GM21737 (cell line): Measurements from ENCODE around the gene CCDC3.
"Not testable (repeated sequence)": the region's sequence is repeated elsewhere in the genome, so short reads cannot be mapped to it uniquely, and the experiment has no call there.

Source experiments
- ATAC-seq: cut with Tn5 transposase; IDR thresholded peaks from one replicate; pipeline ENCODE4 v1.9.1; 2021; ENCODE audit warnings: mild to moderate bottlenecking, moderate library complexity; ENCODE audit not compliant: unreplicated experiment

The CCDC3 gene

DNA sequence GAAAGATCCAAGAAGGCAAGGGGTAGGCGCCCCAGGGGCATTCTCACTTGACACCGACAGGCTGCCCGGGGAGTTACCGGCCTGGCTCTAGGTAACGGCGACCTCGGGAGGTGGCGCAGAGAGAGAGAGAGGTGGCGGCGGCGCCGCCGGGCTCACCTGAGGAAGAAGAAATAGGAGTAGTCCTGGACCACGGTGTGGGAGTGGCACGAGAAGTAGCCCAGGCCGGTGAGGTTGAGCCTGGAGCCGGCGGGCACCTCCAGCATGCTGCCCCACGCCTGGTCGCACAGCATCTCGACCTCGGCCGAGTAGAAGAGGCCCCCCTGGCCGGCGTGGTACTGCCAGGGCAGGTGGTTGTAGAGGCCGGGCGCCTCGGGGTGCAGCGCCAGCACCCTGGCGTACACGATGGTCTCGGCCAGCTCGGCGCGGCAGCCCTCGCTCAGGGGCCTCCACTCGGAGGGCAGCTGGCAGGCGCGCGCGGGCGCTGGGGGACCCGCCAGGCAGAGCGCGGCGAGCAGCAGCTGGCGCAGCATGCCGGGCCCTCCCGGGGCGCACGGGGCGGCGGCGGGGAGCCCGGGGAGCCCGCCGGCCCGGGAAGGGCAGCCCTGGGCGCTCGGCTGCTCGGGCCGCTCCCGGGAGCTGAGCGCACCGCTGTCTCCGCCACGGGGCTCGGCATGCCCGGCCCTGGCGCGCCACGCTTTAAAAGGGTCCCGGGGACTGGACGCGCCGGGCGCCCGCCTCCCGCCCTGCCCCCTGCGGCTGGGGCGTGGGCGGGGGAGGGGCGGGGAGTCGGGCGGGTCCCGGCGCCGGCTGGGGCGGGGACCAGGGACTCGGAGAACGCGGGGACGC is at the start of gene CCDC3:
Gene CCDC3 (minus strand): TSS at position 673 of the 846 bp plus-strand sequence. CDS start 143 bp downstream, at position 530.
- ATAC-seq, result no peak

DNA sequence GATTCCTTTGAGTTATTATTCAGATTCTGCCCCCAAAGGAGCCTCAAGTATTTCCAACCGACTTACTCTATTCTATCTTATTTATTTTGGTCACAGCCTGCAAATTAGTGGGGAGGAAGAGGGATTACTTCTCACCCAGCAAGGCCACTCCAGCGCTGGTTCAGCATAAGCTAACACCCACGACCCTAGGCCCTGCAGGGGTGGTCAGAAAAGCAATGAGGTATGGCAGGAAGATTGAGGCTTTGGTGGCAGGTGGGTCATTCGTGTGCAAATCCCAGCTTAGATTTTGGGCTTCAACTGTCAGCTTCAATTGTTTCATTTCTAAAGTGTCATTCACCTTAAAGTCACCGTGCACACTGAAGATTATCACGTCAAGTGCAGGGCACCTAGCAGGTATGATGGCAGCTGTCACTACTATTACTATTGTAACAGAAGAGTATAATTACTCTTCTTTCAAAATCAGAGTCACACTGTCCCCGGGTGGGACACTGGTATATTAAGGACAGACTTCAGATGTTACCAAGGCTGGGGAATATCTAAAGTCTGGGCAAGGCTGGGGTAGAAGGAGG is 49.7 kb upstream of the CCDC3 start:
- ATAC-seq, result no peak

DNA sequence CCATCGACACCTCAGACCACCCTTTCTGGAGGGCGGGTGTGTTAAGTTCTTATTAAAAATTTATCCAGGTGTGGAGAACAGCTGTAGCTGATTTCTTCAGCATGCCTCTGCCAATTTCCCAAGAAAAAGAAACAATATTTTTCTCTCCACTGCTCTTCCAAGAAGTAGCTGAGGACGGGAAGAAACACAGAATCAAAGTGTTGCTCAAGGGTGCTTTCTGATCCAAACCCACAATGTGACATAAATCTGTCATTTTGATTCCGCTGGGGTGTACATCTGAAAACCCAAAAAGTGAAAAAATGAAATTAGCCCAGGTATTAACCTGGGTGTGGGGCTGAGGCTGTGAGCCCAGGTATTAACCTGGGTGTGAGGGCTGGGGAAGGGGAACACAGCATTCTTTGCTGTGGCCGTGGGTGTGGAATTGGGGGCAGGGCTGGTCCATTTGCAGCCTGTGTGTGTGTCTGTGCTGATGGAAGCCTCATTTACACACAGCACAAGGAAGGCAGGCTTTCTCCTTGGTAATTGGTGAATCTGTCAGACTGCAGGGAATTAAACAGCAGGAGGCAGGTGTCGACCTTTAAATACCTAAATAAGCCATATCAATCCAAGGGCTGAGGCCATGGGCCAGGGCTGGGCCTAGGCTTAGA is 48.4 kb upstream of the CCDC3 start:
- ATAC-seq, result no peak

DNA sequence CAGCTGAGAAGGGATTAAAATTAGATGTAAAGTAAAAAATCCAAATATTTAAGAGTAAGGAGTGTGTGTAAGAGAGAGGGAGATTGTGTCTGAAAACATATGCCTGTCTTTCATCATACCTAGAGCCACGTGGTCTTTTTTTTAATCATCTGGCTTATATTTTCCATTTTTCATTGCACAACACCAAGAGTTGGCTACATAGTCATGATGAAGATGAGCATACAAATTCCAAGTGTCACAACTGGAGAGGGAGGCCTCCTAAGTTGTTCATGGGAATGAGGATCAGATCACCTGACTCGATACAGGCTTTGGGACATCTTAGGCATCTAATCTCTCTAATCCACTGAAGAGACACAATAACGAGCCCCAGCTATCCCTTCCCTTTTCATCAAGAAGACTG is 47.2 kb upstream of the CCDC3 start:
- no peak for ATAC-seq

DNA sequence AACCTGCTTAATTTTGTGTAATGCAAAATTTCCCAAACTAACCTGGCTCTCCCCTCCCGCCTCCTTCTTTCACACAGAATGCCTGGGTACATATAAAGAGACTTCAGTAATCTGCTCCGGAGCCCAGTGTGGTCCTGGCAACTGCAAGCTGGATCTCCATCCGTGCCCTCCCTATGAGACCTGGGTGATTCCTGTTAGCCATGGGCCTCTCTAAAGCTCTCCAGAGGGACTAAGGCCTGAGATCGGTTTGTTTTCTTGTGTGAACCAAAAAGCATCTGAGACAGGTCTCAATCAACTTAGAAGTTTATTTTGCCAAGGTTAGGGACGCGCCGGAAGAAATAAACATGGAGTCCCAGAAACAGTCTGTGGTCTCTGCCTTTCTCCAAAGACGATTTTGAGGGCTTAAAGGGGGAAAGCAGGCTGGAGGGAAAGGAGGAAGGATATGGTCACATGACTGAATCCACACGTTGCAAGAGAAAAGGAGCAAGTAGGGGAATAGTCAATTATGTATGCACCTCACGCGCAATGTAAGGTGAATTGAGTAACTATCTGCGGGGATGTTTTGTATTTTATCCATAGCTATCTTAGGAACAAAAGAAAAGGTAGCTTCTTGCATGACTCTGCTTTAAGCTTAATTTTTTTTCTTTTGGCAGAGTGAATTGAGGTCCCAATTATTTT is 46.2 kb upstream of the CCDC3 start:
- no peak for ATAC-seq

DNA sequence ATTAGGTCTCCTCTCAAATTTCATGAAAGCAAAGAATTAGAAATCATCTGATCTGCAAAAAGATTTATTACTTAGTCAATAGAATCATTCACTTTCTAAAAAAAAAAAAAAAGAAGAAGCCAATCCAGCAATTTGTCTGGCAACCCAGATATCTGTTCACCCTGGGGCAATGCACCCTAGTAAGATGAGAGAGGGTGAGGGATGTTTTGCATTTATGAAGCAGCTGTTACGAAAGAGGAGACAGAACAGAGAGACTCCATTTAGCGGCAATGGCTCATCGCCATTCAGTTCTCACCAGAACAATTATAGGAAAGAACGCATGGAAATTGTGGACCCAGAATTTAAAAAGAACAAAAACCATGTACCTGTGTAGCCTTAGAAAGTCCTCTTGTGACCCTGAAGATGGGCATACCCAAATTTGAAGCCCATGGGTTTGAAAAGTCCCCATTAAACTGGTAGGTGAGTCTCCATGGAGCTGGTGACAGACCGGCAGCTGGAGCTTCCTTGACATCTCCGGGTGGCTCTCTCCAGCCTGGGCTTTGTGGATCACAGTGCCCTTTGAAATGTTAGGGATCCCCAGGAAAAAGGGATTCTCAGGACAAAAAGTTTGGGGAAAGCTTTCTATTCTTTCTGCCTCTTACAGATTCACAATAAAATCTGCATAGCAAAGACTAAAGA is 45.5 kb upstream of the CCDC3 start:
- no peak for ATAC-seq

DNA sequence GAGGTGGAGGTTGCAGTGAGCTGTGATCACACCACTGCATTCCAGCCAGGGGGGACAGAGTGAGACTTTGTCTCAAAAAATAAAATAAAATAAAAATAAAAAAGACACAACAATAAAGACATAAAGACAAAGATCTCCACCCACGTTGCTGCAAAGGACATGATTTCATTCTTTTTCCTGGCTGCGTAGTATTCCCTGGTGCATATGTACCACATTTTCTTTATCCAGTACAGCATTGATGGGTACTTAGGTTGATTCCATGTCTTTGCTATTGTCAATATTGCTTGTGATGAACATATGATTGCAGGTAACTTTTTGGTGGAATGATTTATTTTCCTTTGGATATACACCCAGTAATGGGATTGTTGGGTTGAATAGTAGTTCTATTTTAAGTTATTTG is 42.0 kb upstream of the CCDC3 start:
- ATAC-seq, result no peak

DNA sequence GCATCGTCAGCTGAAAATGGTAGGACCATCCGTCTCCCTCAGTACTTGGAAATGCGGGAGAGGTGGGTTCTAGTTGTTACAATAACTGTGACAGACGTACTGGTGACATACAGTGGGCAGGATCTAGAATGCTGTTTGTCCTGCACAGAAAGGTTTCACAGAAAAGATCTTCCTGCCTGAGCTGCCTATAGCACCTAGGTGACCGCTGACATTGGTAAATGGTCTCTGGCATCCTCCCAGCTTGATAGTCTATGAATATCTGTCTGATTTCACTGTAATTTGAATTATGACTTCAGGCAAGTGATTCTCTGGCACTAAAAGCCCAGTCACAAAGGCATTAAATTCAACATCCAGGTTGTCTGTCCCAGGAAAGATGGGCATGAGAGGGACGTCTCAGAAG is 38.2 kb upstream of the CCDC3 start:
- no peak for ATAC-seq

DNA sequence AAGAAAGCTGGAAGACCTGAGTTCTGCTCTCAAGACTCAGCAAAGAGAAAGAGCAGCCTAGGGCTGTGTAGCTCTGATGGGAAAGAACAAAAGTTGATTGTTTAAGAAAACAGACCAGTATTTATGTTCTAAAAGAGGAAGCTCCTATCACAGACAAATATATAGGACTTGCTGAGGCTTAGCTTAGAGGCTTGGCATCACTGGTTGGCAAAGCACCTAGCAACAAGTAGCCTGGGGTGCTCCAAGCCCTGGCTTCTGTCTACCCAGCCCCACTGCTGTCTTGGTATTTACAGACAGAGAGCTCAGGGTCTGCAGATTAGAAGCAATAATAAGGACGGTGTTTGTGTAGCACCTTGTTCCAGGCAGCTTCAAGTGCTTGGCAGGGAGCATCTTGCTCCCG is 36.9 kb upstream of the CCDC3 start:
- ATAC-seq, result no peak

DNA sequence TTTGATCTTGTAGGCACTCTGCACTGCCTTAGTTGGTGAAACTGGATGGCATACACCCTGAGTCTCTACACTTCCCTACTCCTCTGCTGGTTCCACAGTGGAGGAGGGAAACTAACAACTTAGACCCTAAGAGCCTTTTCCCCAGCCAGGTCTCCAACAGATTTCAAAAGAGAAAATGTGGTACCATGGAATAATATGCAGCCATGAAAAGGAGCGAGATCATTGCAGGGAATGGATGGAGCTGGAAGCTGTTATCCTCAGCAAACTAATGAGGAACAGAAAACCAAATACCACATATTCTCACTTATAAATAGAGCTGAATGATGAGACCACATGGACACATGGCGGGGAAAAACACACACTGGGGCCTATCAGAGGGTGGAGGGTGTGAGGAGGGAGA is 36.3 kb upstream of the CCDC3 start:
- no peak for ATAC-seq

DNA sequence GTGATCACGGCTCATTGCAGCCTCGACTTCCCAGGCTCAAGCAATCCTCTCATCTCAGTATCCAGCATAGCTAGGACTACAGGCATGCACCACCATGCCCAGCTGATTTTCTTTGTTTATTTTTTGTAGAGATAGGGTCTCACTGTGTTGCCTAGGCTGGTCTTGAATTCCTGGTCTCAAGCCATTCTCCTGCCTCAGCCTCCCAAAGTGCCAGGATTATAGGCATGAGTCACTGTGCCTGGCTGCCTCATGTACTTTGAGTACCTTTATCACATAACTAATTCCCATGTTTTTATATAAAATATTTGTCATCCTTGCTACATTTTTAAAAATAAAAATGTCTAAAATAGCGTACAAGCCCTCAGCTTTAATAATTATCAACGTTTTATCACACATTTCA is 35.3 kb upstream of the CCDC3 start:
- no peak for ATAC-seq

DNA sequence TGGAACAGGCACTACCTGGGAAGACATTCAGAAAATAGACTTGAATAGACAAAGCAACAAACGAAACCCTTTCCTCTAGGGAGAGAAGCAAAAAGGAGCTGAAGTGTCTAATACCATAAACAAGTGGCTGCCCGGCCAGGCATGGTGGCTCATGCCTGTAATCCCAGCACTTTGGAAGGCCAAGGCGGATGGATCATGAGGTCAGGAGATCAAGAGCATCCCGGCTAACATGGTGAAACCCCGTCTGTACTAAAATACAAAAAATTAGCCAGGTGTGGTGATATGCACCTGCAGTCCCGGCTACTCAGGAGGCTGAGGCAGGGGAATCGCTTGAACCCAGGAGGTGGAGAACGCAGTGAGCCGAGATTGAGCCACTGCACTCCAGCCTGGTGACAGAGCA is 34.2 kb upstream of the CCDC3 start:
- ATAC-seq, result not testable (repeated sequence)

DNA sequence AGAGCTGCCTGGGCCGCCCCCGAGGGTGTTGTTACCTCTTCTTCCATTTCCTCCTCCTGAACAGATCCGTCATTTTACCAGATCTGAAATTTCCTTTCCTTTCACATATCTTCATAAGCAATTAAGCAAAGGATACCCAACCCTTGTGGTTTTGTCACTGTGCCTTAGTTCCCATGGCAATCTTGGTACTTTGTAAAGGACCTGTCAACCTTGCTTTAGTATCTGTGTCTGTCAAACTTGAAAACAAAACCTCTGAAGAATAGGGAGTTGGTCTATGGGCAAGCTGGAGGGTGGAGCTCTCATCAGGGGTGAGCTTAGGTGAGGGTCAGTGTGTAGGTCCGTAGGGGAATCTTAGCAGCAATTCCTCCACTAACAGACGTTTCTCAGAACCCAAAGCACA is 25.4 kb upstream of the CCDC3 start:
- ATAC-seq, result no peak

DNA sequence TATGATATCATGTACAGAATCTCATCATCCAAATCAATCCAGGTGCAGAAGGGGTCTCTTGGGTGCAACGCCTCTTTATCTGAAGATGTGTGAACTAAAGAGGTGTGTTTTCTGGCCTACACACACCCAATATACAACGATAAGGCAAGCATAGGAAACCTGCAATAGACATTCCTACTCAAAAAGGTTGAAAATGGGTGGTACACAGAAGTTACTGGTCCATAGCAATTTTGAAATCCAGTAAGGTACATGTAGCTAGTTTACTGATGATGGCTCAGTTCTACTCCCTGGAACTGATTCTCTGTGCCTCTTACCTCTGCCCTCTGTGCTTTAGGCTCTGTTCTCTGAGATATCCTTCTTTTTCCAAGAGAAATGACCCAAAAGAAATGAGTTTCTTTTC is 22.2 kb upstream of the CCDC3 start:
- ATAC-seq, result no peak

DNA sequence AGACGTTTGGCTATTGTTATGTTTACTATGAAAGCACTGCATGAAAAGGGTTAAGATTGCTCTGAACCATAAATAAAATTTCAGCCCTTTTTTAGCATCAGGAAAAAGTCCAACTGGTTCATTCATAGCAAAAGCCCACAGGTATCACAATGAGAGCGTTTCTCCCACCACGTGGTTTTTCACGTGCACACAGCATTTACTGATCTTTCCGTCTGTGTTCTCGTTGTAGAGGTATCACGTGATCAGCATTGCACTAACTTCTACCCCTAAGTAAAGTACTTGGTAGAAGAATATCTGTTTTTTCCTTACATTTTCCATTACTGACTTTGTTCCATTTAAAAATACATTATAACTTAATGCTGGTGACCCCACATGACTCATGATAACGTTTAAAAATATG is 17.8 kb upstream of the CCDC3 start:
- no peak for ATAC-seq

DNA sequence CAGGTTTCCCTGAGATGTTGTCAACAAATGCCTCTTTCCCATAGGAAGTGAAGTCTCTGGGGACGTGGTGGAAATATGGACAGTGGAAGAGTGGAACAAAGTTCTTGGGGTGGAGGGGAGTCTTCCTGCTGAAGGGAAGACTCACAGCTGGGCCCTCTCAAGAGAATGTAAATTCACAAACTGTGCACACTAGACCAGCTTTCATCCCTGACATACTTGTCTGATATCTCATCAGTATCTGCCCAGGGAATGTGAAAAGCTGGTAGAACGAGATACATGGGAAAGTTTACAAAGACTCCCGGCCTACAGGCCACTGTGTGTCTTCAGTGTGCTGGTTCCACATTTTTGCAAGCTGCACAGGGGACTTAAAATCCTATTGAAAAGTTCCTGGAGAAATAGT is 16.7 kb upstream of the CCDC3 start:
- ATAC-seq, result no peak

DNA sequence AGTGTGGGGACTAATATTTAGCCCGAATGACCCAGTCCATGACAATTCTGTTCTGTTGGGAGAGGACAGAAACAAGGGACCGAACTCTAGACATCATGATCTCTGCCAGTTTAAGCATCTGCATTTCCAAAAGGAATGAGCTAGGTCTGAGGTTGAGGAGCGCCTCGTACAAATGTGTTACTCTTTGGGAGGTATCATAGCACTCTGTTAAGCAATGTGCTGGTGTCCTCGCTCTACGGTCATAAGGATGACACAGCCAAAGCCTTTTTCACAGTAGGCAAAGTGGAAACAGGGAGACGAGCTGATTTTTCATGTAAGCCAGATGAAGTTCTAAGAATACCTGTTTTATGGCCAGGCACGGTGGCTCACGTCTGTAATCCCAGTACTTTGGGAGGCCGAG is 15.4 kb upstream of the CCDC3 start:
- ATAC-seq, result no peak

DNA sequence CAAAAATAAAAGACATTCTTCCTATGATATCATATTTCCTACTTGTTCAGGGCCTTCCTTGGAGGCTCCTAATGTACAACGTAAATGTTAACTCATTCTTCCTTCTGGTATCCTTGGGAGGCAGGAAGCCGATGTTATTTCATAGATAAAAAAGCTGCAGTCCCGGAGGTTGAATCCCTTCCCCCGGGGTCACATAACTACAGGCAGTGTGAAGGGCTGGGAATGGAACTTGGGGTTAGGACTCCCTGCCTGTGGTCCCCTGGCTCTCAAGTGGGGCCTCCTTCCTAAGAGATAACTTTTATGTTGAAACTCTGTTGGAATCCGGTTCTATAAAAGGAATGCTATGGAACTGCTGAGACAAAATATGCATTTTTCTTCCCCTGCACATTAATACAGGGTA is 14.9 kb upstream of the CCDC3 start:
- ATAC-seq, result no peak

DNA sequence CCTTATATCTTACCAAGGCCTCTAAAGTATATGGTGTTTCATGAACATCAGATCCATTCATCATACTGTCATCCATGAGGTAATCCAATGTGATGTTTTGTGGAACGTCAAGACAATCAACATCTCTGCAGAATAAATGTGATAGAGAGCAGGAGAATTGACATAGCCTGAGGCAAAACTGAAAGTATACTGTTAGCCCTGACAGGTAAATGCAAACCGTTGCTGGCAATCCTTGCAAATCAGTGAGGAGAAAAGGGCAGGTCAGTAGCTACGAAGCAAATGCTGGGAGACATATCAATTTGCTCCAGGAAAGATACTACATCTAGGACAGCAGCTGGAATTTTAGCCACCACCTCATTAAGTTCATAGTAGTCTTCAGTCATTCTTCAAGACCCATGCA is 4.5 kb upstream of the CCDC3 start:
- no peak for ATAC-seq

DNA sequence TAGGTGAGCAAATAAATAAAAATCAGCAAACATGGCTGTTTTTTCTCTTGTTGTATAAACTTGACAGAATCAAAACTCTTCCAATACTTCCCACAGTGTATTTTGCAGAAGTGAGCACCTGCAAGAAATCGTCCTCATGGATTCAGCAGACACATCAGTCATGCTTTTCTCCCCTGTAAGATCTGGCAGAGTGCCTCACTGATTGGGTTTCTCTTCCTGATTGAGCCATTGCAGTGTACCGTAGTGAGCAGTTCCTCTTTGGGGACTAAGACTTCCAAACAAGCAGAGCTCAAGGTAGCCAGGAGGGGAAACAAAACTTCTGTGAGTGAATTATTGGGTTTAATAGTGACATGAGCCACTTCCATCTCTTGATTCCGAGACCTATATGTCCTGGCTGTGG is 2.2 kb upstream of the CCDC3 start:
- no peak for ATAC-seq

DNA sequence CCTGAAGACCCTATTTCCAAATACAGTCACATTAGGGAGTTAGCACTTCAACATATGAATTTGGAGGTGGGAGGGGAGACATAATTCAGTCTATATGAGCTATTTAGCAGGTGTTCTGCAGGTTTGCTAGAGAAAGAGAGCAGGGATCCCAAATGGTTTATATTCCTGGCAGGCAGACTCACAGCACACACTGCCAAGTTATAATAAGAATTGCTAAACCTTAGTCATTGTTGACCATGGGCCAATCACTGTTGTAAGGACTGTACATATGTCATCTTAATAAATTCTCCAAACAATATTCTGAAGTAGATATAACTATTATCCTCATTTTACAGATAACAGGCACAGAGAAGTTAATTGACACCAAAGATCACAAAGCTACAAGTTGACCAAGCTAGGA is 1.5 kb upstream of the CCDC3 start:
- ATAC-seq, result no peak
